Measurements from ENCODE around the gene C9orf85. TPM values are rescaled to one million over a fixed set of nuclear protein-coding genes. Genes with fewer than 3 reads are reported as not detected.

The C9orf85 gene
- total RNA-seq, 2 donors from 2014 or later = 7.5 to 9.3 TPM

DNA sequence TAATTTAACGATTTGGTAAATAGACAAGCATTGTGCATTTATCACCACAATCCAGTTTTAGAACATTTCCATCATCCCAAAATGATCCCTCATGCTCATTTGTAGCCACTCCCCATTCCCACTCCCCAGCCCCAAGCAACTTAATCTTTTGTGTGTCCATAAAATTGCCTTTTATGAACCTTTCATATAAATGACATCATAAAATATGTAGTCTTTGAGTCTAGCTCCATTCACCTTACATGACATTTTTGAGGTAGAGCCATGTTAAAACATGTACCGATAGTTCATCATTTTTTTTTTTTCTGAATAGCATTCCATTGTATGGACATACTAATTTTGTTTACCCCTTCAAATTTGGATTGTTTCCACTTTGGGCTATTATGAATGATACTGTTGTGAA is 70.5 kb downstream of the C9orf85 start:
- TF ChIP-seq, protein P1, sequence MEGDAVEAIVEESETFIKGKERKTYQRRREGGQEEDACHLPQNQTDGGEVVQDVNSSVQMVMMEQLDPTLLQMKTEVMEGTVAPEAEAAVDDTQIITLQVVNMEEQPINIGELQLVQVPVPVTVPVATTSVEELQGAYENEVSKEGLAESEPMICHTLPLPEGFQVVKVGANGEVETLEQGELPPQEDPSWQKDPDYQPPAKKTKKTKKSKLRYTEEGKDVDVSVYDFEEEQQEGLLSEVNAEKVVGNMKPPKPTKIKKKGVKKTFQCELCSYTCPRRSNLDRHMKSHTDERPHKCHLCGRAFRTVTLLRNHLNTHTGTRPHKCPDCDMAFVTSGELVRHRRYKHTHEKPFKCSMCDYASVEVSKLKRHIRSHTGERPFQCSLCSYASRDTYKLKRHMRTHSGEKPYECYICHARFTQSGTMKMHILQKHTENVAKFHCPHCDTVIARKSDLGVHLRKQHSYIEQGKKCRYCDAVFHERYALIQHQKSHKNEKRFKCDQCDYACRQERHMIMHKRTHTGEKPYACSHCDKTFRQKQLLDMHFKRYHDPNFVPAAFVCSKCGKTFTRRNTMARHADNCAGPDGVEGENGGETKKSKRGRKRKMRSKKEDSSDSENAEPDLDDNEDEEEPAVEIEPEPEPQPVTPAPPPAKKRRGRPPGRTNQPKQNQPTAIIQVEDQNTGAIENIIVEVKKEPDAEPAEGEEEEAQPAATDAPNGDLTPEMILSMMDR (conservative IDR thresholded peaks at IDR 0.05) = no peak
- H3K4me3 ChIP-seq (ENCODE audit: low read length) = no peak overlapping the region
- 95 to 100% methylated on average over 1 to 2 of the region's 2 CpGs for WGBS, 2 experiments (ENCODE audit: insufficient coverage in 1 of 2, insufficient read length in 1 of 2)
- Mint-ChIP-seq H3K4me3 (no peak overlapping the region), H3K27me3 (ENCODE audit: insufficient read depth) (no peaks in the 10 kb centered on the region), H3K9me3 (no peaks in the 10 kb centered on the region), H3K36me3 (ENCODE audit: low read depth) (peaks cover 3% of the 10 kb centered on the region), H3K27ac (no peak overlapping the region), H3K4me1 (peaks cover 12% of the 10 kb centered on the region)
- H3K27me3 ChIP-seq (ENCODE audit: control insufficient read depth, insufficient read depth, low read length, poor library complexity, severe bottlenecking) = no peaks in the 10 kb centered on the region
- H3K27ac ChIP-seq (ENCODE audit: low read depth, low read length) = no peak overlapping the region
- H3K36me3 ChIP-seq (ENCODE audit: control insufficient read depth, insufficient read depth, low read length) = no peaks in the 10 kb centered on the region
- no peaks in the 10 kb centered on the region for H3K9me3 ChIP-seq (ENCODE audit: control insufficient read depth, low read length)
- no peak overlapping the region for H3K9ac ChIP-seq (ENCODE audit: extremely low read depth, low read length, poor library complexity, severe bottlenecking)
- DNase-seq = no peak
- H3K4me1 ChIP-seq (ENCODE audit: control insufficient read depth, insufficient read depth, low read length) = no peaks in the 10 kb centered on the region

DNA sequence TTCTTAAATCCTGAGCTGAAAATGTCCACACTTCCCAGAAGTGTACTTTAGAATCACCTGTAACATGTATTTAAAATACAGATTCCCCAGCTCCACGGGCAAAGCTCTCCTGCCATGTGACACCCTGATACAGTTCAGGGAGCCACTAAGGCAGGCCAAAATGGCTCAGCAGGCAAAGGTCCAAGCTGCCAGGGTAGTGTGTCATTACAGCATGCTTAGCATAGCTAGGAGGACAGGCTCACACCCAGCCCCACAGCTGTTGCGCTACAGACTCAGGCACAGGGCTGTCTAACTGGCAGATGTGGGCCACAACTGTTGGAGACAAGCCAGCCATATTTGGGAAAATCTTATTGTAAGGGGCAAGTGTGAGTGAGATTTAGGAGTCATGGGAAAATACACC is 73.0 kb downstream of the C9orf85 start:
- TF ChIP-seq, protein P1 (conservative IDR thresholded peaks at IDR 0.05) = no peak
- DNase-seq = no peak
- no peaks in the 10 kb centered on the region for H3K27me3 Mint-ChIP-seq (ENCODE audit: insufficient read depth)

DNA sequence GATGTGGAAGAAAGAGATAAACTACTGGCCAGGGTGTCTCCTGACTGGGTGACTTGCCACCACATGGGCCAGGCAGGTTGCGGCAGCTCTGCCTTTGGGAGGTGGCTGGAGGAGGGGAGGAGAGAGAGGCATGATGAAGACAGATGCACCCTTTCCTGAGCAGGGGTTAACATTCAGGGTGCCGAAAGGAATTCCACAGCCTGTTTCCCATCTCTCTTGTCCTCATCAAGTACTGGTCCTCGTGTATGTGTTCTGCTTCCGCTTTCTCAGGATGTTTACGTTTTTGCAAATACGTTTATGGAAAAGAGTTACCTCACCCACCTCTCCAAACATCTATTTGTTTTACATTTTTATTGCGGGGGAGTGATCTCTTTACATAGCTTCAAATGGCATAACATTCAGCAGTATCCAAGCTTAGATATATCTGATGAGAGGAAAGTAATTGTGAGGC is 73.4 kb downstream of the C9orf85 start:
- Histone ChIP-seq H3K9ac (ENCODE audit: extremely low read depth, low read length, poor library complexity, severe bottlenecking) (no peak overlapping the region), H3K4me1 (ENCODE audit: control insufficient read depth, insufficient read depth, low read length) (no peaks in the 10 kb centered on the region), H3K9me3 (ENCODE audit: control insufficient read depth, low read length) (no peaks in the 10 kb centered on the region), H3K27me3 (ENCODE audit: control insufficient read depth, insufficient read depth, low read length, poor library complexity, severe bottlenecking) (no peaks in the 10 kb centered on the region), H3K27ac (ENCODE audit: low read depth, low read length) (no peak overlapping the region), H3K36me3 (ENCODE audit: control insufficient read depth, insufficient read depth, low read length) (no peaks in the 10 kb centered on the region), H3K4me3 (ENCODE audit: low read length) (no peak overlapping the region)
- Mint-ChIP-seq H3K4me1 (peaks cover 12% of the 10 kb centered on the region), H3K9me3 (no peaks in the 10 kb centered on the region), H3K4me3 (no peak overlapping the region), H3K27ac (peak overlapping the region; percentile 83), H3K27me3 (ENCODE audit: insufficient read depth) (no peaks in the 10 kb centered on the region), H3K36me3 (ENCODE audit: low read depth) (peaks cover 3% of the 10 kb centered on the region)
- DNase-seq = peak; percentile 65
- TF ChIP-seq, protein P1 (conservative IDR thresholded peaks at IDR 0.05) = no peak
- WGBS, 2 experiments (ENCODE audit: insufficient coverage in 1 of 2, insufficient read length in 1 of 2) = 88 to 89% methylated on average over 4 to 7 of the region's 7 CpGs

More for the DNA sequence above, 73.0 kb downstream of the C9orf85 start:
- Mint-ChIP-seq H3K4me1 (peaks cover 12% of the 10 kb centered on the region), H3K4me3 (no peak overlapping the region), H3K36me3 (ENCODE audit: low read depth) (peaks cover 3% of the 10 kb centered on the region), H3K27ac (no peak overlapping the region), H3K9me3 (no peaks in the 10 kb centered on the region)
- H3K9ac ChIP-seq (ENCODE audit: extremely low read depth, low read length, poor library complexity, severe bottlenecking) = no peak overlapping the region
- no peaks in the 10 kb centered on the region for H3K4me1 ChIP-seq (ENCODE audit: control insufficient read depth, insufficient read depth, low read length)
- no peak overlapping the region for H3K4me3 ChIP-seq (ENCODE audit: low read length)
- H3K27ac ChIP-seq (ENCODE audit: low read depth, low read length) = no peak overlapping the region
- no peaks in the 10 kb centered on the region for H3K36me3 ChIP-seq (ENCODE audit: control insufficient read depth, insufficient read depth, low read length)
- WGBS, 2 experiments (ENCODE audit: insufficient coverage in 1 of 2, insufficient read length in 1 of 2) = 87 to 100% methylated on average over 1 to 2 of the region's 2 CpGs
- H3K9me3 ChIP-seq (ENCODE audit: control insufficient read depth, low read length) = no peaks in the 10 kb centered on the region
- no peaks in the 10 kb centered on the region for H3K27me3 ChIP-seq (ENCODE audit: control insufficient read depth, insufficient read depth, low read length, poor library complexity, severe bottlenecking)
